Motor neuron (in vitro differentiated cells): ENCODE measurements around the gene TCN2. TPM values are rescaled to one million over a fixed set of nuclear protein-coding genes. Genes with fewer than 3 reads are reported as not detected.
A peak's percentile ranks its signal among the peaks of the same experiment; 100 is the strongest.
"Not testable (repeated sequence)": the region's sequence is repeated elsewhere in the genome, so short reads cannot be mapped to it uniquely, and the experiment has no call there.

Experiments used
- ATAC-seq, 8 experiments: fragments of 200-7000 bp; cut with Tn5 transposase; replicated peaks in 6 of 8; 2 replicates each; pipeline ENCODE4 v1.8.0; 2021; ENCODE audit warnings: mild to moderate bottlenecking in 8 of 8, moderate library complexity in 8 of 8
- H3K27ac ChIP-seq, 2 donors: fragments of 250-450 bp; sonication (Bioruptor Pico); 2 replicates each; pipeline ENCODE4 v1.9.0; 2021; ENCODE audit warnings: antibody characterized with exemption in 2 of 2, mild to moderate bottlenecking in 2 of 2, moderate library complexity in 1 of 2
- H3K4me1 ChIP-seq, 2 donors: fragments of 250-450 bp; sonication (Bioruptor Pico); replicated peaks in 1 of 2; 2 replicates each; pipeline ENCODE4 v1.6.1; 2021; ENCODE audit warnings: antibody characterized with exemption in 2 of 2, mild to moderate bottlenecking in 2 of 2, moderate library complexity in 1 of 2
- H3K4me3 ChIP-seq, 5 donors: fragments of 250-450 bp; sonication (Bioruptor Pico); 2 replicates each; pipeline ENCODE4 v1.9.0; 2021; ENCODE audit warnings: antibody characterized with exemption in 5 of 5, mild to moderate bottlenecking in 5 of 5, moderate library complexity in 4 of 5
- WGBS, 10 experiments: fragments of 450-650 bp; shearing (Covaris generic); methylation state at CpG; one replicate each; pipeline ENCODE4 v1.0.0; 2022; 5-methylcytosine and 5-hydroxymethylcytosine counted together
- in situ Hi-C, 9 experiments: fragments of 400-800 bp; cut with MboI; loops; one replicate each; pipeline ENCODE4 v1.15.0; 2021; ENCODE audit warnings: low sequenced_read_pairs in 9 of 9, low pct_unique_long_range_greater_than_20kb in 2 of 9; ENCODE audit not compliant: unreplicated experiment in 9 of 9
- total RNA-seq, 8 experiments: library from RNA; unstranded; fragments of 300-600 nt; gene quantifications; 2 replicates each; pipeline versions ENCODE4 v1.2.3 to v1.2.4, GENCODE V29; 2022

TCN2 gene
- total RNA-seq, result 10 to 100 TPM in 3 of 8 experiments, 1 to 10 TPM in 5; 1.8 to 70.6 (median 7.9) TPM

DNA sequence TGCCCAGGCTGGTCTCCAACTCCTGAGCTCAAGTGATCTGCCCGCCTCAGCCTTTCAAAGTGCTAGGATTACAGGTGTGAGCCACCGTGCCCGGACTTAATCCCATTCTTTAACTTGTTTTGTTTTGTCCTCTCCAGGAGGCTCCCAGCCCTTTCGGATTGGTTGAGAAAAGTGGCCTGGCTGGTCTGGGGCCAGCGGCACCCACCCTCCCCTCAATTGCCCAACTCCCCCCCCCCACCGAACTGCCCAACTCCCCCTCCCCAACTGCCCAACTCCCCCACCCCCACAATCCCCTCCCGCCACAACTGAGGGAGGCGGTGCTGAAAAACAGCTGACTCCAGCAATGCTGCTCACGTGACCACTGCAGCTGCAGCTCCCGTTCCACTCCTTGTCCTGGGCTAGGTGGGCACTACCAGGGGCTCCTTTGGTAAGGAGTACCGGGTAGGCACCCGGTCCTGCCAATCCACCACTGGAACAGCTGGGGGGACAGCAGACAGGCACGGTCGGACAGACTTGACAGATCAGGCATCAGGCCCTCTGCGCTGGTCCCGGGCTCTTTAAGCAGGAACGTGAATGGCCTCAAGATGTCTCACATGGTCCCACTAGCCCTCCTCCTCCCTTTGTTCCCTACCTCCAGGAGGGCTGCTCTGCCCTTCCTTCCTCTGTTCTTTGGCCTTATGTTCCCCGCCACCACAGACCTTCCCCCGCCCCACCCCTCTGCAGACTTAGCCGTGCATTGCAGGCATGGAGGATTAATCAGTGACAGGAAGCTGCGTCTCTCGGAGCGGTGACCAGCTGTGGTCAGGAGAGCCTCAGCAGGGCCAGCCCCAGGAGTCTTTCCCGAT is at the start of gene TCN2:
TCN2 (plus strand) TSS at position 720 of the 845 bp plus-strand sequence. CDS start 158 bp downstream, outside the sequence.
- ATAC-seq, result peak; percentile 59 to 90 (median 82)
- Histone ChIP-seq H3K4me1 (peaks cover 24 to 26% of the 10 kb centered on the region in 2 donors), H3K27ac (peak within 1 kb of the TSS; percentile 67 to 87), H3K4me3 (peak within 1 kb of the TSS; percentile 44 to 81 (median 50))
- in situ Hi-C loops, result no loop called here
- 0 to 6% methylated on average over 2 to 3 of the region's 24 CpGs; no CpG with 5 or more reads in 8 of the 10 experiments for WGBS, 10 experiments

DNA sequence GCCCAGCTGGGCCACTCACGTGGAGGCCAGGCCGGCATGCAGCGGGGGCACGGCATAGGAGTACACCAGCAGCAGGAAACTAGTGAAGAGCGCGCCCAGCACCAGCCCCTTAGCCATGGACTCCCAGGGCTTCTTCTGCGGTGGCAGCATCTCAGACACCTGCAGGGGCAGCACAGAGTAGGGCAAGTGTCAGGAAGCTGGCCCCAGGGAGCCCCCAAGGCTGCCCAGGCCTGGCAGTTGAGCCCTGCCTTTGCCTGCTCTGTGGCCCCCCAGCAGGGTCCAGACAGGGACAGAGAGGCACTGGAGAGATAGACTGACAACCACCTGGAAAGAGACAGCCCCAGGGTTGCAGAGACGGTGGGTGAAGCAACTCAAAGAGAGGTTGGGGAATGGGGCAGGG is 49.7 kb upstream of the TCN2 start:
- in situ Hi-C loops, result no loop called here
- 0 to 90% (median 37%) methylated on average over 1 to 2 of the region's 8 CpGs; no CpG with 5 or more reads in 2 of the 10 experiments for WGBS, 10 experiments
- peak in 1 of 8 experiments; percentile 11 for ATAC-seq
- no peak overlapping the region for H3K4me3 ChIP-seq
- peaks cover 0 to 3% of the 10 kb centered on the region in 2 donors for H3K4me1 ChIP-seq
- H3K27ac ChIP-seq, result no peak overlapping the region

DNA sequence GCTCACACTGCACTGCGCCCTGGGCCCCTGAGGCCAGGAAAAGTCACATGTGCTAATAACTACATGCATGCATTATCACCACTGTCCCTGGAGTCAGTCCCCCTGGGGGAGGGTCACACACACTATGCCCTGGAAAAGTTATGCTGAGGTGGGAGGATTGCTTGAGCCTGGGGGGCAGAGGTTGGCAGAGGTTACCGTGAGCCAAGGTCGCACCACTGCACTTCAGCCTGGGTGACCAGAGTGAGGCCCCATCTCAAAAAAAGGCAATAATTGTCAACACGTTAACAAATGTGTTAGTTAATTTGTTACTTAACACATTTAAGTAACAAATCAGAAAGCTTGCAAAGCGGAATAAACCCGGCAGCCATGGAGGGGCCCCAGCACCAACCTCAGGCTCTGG is 47.1 kb upstream of the TCN2 start:
- 10 to 83% (median 47%) methylated on average over 1 to 5 of the region's 6 CpGs; no CpG with 5 or more reads in 3 of the 10 experiments for WGBS, 10 experiments
- in situ Hi-C loops, result no loop called here
- Histone ChIP-seq H3K4me1 (peaks cover 0 to 5% of the 10 kb centered on the region in 2 donors), H3K27ac (no peak overlapping the region), H3K4me3 (no peak overlapping the region)
- ATAC-seq, result peak in 1 of 8 experiments; percentile 22

DNA sequence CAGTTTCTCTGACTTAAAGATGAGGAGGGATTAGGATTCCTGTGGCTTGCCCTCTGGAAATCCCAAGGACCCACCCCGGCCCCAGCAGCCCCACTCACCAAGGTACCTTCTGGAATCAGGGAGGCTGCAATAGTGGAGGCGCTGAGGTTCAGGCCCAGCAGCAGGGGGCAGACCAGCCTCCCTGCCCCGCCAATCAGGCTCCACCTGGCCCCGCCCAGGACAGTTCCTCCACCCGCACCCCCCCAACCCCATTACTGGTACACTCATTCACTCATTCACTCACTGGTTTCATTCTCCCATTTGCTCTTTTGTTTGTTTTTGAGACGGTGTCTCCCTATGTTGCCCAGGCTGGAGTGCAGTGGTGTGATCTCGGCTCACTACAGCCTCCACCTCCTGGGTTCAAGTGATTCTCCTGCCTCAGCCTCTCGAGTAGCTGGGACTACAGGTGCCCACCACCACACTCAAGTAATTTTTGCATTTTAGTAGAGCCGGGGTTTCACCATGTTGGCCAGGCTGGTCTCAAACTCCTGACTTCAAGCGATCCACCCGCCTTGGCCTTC is 46.3 kb upstream of the TCN2 start:
- H3K4me3 ChIP-seq, H3K4me1 ChIP-seq, H3K27ac ChIP-seq, in situ Hi-C loops: not testable (repeated sequence)
- ATAC-seq, result peak in 1 of 8 experiments; percentile 43
- 100% methylated on average over 1 to 2 of the region's 11 CpGs; no CpG with 5 or more reads in 7 of the 10 experiments for WGBS, 10 experiments

DNA sequence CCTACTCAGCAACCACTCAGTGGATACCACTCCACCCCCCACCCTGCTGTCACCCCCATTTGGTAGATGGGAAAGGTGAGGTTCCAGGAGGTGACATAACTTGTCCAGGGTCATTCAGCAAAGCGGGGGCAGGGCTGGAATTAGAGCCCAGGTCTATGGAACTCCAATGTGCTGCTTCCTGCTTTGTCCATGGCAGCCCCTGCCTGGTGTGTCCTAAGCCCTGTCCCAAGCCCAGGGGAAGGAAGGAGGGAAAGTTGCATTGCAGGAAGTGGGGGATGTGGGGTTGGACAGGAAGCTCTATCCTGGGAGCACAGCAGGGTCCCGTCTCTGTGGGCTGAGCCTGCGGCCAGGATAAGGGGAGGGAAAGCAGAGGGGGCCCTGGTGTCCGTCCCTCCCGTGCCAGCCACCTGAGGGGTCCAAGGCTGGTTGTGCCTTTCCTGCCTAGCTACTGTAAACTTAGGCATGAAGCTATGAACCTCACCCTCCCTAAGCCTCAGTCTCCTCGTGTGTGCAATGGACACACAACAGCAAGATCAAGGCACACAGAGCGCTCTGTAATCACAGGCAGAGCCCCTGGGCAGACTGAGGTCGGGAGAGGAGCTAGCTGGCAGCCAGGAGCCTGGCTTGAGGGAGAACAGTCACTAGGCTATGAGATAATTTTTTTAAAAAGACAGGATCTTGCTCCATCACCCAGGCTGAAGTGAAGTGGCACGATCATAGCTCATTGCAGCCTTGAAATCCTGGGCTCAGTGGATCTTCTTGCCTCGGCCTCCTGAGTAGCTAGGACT is 45.4 kb upstream of the TCN2 start:
- peaks cover 0 to 5% of the 10 kb centered on the region in 2 donors for H3K4me1 ChIP-seq
- 38 to 100% (median 76%) methylated on average over 1 to 4 of the region's 10 CpGs; no CpG with 5 or more reads in 1 of the 10 experiments for WGBS, 10 experiments
- H3K4me3 ChIP-seq, result no peak overlapping the region
- in situ Hi-C loops, result no loop called here
- H3K27ac ChIP-seq, result no peak overlapping the region
- no peak for ATAC-seq

DNA sequence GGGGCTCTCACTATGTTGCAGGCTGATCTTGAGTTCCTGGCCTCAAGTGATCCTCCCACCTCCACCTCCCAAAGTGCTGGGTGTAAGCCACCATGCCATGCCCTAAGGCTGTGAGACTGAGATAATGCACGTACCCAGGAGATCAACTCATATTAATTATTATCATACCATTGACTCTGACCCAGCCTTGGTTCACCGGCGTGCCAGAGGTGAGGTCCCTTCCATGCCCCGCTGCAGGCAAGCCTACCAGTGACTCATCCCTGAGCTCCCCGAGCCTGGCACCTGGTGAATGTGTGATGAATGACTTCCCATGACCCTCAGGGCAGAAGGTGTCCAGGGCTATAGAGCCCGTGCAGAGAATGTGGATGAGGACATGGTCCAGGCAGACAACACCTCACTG is 44.6 kb upstream of the TCN2 start:
- 53 to 100% methylated on average over 1 to 3 of the region's 6 CpGs; no CpG with 5 or more reads in 8 of the 10 experiments for WGBS, 10 experiments
- peaks cover 0 to 5% of the 10 kb centered on the region in 2 donors for H3K4me1 ChIP-seq
- no peak overlapping the region for H3K4me3 ChIP-seq
- ATAC-seq, result no peak
- in situ Hi-C loops, result no loop called here
- no peak overlapping the region for H3K27ac ChIP-seq

DNA sequence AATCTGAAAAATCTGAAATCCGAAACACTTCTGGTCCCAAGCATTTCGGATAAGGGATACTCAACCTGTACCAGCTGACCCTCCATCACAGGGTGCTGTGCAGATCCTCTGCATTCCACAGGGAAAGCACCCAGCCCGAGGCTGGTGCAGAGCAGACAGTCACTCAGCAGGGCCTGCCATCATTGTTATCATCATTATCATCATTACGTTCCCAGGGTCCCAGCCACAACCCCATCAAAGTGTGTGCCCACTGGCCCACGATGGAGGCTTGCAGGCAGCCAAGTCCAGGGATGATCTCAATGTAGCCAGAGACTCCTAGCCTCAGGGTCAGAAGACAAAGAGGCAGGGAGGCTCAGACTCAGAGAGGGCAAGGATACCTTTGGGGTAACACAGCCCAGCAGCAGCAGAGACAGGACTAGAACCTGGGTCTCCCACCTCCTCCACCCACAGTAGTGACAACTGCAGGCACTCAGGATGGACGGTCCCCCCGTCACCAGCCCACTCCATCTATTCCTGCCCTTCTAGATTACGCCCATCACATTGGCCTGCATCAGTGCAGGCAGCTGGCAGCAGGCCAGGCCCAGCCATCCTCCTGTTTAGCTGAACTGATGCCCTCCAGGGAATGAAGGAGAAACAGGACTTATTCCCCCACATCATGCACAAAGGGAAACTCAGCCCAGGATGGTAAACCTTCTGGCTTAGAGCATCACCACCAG is 42.8 kb upstream of the TCN2 start:
- Histone ChIP-seq H3K27ac (no peak overlapping the region), H3K4me1 (peaks cover 0 to 5% of the 10 kb centered on the region in 2 donors), H3K4me3 (no peak overlapping the region)
- peak in 5 of 8 experiments; percentile 22 to 52 (median 45) for ATAC-seq
- 10 to 83% (median 50%) methylated on average over 1 to 4 of the region's 8 CpGs; no CpG with 5 or more reads in 3 of the 10 experiments for WGBS, 10 experiments
- in situ Hi-C loops, result no loop called here

DNA sequence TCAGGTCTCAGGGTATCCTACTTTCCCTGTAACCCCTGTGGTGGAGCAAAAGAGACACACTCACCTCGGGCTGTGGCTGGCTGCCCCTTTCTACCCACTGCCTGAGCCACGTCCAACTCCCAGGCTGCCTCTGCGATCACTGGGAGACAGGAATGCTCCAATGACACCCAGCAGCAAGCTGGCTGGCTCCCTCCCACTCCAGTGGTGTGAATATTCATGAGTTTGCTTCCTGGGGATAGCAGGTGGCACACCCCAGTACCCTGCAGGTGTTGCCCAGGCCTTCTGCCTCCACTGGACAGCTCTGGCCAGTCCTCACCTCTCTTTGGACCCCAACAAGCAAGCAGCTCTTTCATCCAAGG is 42.2 kb upstream of the TCN2 start:
- Histone ChIP-seq H3K27ac (no peak overlapping the region), H3K4me1 (peaks cover 0 to 5% of the 10 kb centered on the region in 2 donors), H3K4me3 (no peak overlapping the region)
- in situ Hi-C loops, result no loop called here
- ATAC-seq, result peak; percentile 56 to 86 (median 74)
- 0 to 33% (median 10%) methylated on average over 1 of the region's 3 CpGs; no CpG with 5 or more reads in 6 of the 10 experiments for WGBS, 10 experiments

DNA sequence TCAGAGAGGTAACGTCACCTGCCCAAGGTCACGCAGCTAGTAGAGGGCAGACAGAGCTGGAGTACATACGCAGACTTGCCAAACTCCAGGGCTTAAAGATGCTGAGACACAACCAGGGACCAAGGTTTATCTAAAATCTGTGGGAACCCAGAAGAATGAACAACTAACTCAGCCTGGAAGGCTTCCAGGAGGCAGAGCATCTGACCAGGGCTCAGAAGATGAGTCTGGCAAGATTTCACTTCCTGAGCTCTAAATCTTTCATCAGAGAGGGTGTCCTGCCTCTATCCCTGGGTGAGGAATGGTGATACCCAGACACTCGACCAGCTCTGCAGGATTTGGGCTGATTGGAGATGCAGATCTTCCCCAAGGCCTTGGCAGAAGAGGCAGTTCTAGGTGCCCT is 41.6 kb upstream of the TCN2 start:
- 44 to 100% (median 80%) methylated on average over 1 to 4 of the region's 4 CpGs; no CpG with 5 or more reads in 5 of the 10 experiments for WGBS, 10 experiments
- Histone ChIP-seq H3K4me3 (no peak overlapping the region), H3K4me1 (peaks cover 0 to 2% of the 10 kb centered on the region in 2 donors), H3K27ac (no peak overlapping the region)
- in situ Hi-C loops, result no loop called here
- no peak for ATAC-seq

DNA sequence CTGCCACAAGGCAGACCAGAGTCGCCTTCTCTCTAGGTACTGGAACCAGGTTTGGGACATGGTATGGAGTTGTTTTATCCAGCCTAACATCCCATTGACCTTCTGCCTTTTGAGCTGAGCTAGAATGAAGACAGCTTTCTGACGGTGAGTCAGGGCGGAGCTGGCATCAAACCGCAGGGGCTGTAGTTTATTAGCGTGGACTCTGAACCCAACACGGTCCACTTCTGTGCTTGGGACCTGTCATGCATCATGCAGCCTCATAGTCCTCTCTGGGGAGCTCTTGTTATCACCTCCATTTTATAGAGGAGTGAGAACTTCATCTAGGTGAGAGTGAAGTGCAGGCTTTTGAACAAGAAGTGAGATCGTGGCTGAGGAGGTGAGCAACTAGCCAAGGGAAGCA is 40.8 kb upstream of the TCN2 start:
- in situ Hi-C loops, result no loop called here
- Histone ChIP-seq H3K4me3 (no peak overlapping the region), H3K27ac (no peak overlapping the region), H3K4me1 (peaks cover 0 to 2% of the 10 kb centered on the region in 2 donors)
- ATAC-seq, result no peak
- 6 to 80% (median 67%) methylated on average over 1 to 6 of the region's 7 CpGs; no CpG with 5 or more reads in 3 of the 10 experiments for WGBS, 10 experiments

DNA sequence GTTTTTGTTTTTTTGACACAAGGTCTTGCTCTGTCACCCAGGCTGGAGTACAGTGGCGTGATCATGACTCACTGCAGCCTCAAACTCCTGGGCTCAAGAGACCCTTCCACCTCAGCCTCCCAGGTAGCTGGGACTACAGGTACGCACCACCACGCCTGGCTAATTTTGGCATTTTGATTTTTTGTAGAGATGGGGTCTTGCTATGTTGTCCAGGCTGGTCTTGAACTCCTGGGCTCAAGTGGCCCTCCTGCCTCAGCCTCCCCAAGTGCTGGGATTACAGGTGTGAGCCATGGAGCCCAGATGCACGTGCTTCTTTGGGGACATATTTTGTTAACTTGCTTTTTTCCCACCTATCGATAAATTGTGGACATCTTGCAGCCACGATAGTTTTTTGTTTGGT is 39.7 kb upstream of the TCN2 start:
- H3K27ac ChIP-seq, in situ Hi-C loops, ATAC-seq, H3K4me1 ChIP-seq, H3K4me3 ChIP-seq: not testable (repeated sequence)
- WGBS, 10 experiments, result 17 to 100% (median 88%) methylated on average over 1 to 4 of the region's 6 CpGs; no CpG with 5 or more reads in 2 of the 10 experiments

DNA sequence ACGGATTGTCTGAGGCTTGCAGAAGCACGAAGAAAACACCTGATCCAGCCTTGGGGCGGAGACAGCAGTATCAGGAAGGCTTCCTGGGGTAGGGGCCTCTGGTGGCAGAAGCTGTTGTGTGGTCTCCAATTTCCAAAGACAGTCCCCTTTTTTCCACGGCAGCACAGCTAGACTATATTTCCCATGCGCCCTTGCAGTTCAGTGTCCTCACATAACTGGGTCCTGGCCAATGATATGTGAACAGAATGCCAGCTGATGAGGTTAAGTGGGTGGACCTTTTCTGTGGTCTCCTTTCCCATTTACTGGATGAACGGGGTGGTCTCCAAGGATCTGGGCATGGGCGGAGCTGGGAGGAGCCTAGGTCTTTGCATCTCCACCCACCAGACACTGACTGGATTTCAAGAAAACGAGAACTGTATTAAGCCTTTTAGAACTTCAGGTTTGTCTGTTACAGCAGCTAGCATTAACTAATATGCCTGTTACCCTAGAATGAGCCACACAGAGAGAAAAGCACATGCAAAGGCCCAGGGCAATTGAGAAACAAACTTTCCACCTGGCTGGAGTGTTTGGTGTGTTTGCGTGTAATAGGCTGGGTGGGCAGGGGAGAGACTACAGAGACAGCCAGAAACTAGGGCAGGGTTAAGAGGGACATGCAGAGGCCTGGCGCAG is 38.7 kb upstream of the TCN2 start:
- WGBS, 10 experiments, result 0 to 90% (median 63%) methylated on average over 1 to 8 of the region's 10 CpGs; no CpG with 5 or more reads in 4 of the 10 experiments
- in situ Hi-C loops, result no loop called here

More for the DNA sequence above, 38.7 kb upstream of the TCN2 start:
- peaks cover 0 to 7% of the 10 kb centered on the region in 2 donors for H3K4me1 ChIP-seq
- no peak overlapping the region for H3K27ac ChIP-seq
- no peak overlapping the region for H3K4me3 ChIP-seq
- peak in 1 of 8 experiments; percentile 29 for ATAC-seq
